K562 (cell line): ENCODE data around the gene INPP5E.

ENCODE experiments used
- ATF3 ChIP-seq, 2 experiments: fragments of 450-650 bp in 1 of 2; sonication (generic) in 1 of 2; formaldehyde crosslinking in 1 of 2; IDR thresholded peaks in 1 of 2; conservative IDR thresholded peaks in 1 of 2; 2 replicates each; pipeline versions ENCODE4 v1.6.1 to v1.8.1; 2016 to 2023; ENCODE audit warnings: mild to moderate bottlenecking in 2 of 2, moderate library complexity in 2 of 2, inconsistent platforms in 1 of 2, missing genetic modification reagents in 1 of 2
- FOXA1 ChIP-seq: fragments of 450-650 bp; IDR thresholded peaks from 2 replicates; pipeline ENCODE4 v1.6.1; 2016; ENCODE audit warnings: mild to moderate bottlenecking, borderline replicate concordance
- KLF13 ChIP-seq: fragments of 450-650 bp; IDR thresholded peaks from 2 replicates; pipeline ENCODE4 v1.6.1; 2016; ENCODE audit warnings: missing genetic modification characterization, low read depth, mild to moderate bottlenecking, missing compliant biosample characterization, moderate library complexity, borderline replicate concordance
- MED1 ChIP-seq: sonication (generic); formaldehyde crosslinking; IDR thresholded peaks from 2 replicates; pipeline ENCODE4 v1.8.1; 2023; ENCODE audit warnings: missing genetic modification reagents, borderline replicate concordance
- SIN3A ChIP-seq, 2 experiments: fragments of 150-350 bp in 1 of 2; IDR thresholded peaks; 2 replicates each; pipeline ENCODE4 v1.6.1; 2011 to 2016; ENCODE audit warnings: borderline replicate concordance in 2 of 2, low read depth in 2 of 2, low read length in 2 of 2, mild to moderate bottlenecking in 2 of 2, moderate library complexity in 2 of 2; ENCODE audit not compliant: control insufficient read depth in 1 of 2
- ZNF274 ChIP-seq: IDR thresholded peaks from 2 replicates; pipeline ENCODE4 v1.6.1; 2011; ENCODE audit warnings: low read depth, mild to moderate bottlenecking, low read length, moderate library complexity, borderline replicate concordance

- TF ChIP-seq ZNF274, result no peak
- TF ChIP-seq ATF3 (IDR thresholded peaks at IDR 0.05), result no peak
- TF ChIP-seq ATF3 (CRISPR knock-in tag; conservative IDR thresholded peaks at IDR 0.05), result no peak
- TF ChIP-seq MED1 (CRISPR knock-in tag), result no peak
- TF ChIP-seq KLF13 (tag), result no peak
- TF ChIP-seq SIN3A (IDR thresholded peaks at IDR 0.05; ENCODE audit: borderline replicate concordance in 2 of 2, control insufficient read depth in 1 of 2, low read depth in 2 of 2, low read length in 2 of 2), result no peak
- no peak for TF ChIP-seq FOXA1
Measured at GRCh38 chr9:136481558-136481957, 41.9 kb upstream of the INPP5E start.
